Hepatocyte (in vitro differentiated cells): Measurements from ENCODE around the gene SYNJ2. TPM values are rescaled to one million over a fixed set of nuclear protein-coding genes. Genes with fewer than 3 reads are reported as not detected.

ENCODE experiments used
- DNase-seq: peaks from one replicate; pipeline ENCODE4 v3.0.0-alpha.2; 2016; ENCODE audit warnings: low spot score
- H2AFZ ChIP-seq: fragments of 200-600 bp; sonication (generic); 2 replicates; pipeline ENCODE4 v1.6.0; 2016; ENCODE audit warnings: antibody characterized with exemption, mild to moderate bottlenecking
- H3K27ac ChIP-seq: fragments of 200-600 bp; sonication (generic); 2 replicates; pipeline ENCODE4 v1.5.1; 2016; ENCODE audit warnings: mild to moderate bottlenecking
- H3K27me3 ChIP-seq: fragments of 200-600 bp; sonication (generic); 2 replicates; pipeline ENCODE4 v1.6.1; 2016
- H3K36me3 ChIP-seq: fragments of 200-600 bp; sonication (generic); replicated peaks from 2 replicates; pipeline ENCODE4 v1.5.1; 2016; ENCODE audit warnings: low read depth; ENCODE audit not compliant: insufficient read depth
- H3K4me1 ChIP-seq: fragments of 200-600 bp; sonication (generic); 2 replicates; pipeline ENCODE4 v1.5.1; 2016; ENCODE audit warnings: mild to moderate bottlenecking, moderate library complexity; ENCODE audit not compliant: insufficient read depth
- H3K4me2 ChIP-seq: fragments of 200-600 bp; sonication (generic); 2 replicates; pipeline ENCODE4 v1.6.0; 2016
- H3K4me3 ChIP-seq: fragments of 200-600 bp; sonication (generic); 2 replicates; pipeline ENCODE4 v1.5.1; 2016; ENCODE audit warnings: mild to moderate bottlenecking
- H3K79me2 ChIP-seq: fragments of 200-600 bp; sonication (generic); 2 replicates; pipeline ENCODE4 v1.6.0; 2017; ENCODE audit warnings: mild to moderate bottlenecking
- H3K9me2 ChIP-seq: fragments of 200-600 bp; sonication (generic); replicated peaks from 2 replicates; pipeline ENCODE4 v1.6.0; 2017; ENCODE audit warnings: mild to moderate bottlenecking; ENCODE audit not compliant: insufficient read depth
- H3K9me3 ChIP-seq: fragments of 200-600 bp; sonication (generic); 2 replicates; pipeline ENCODE4 v1.5.1; 2016; ENCODE audit warnings: low read depth, mild to moderate bottlenecking
- H4K20me1 ChIP-seq: fragments of 200-600 bp; sonication (generic); 2 replicates; pipeline ENCODE4 v1.6.0; 2016; ENCODE audit warnings: mild to moderate bottlenecking; ENCODE audit not compliant: insufficient read depth, poor library complexity, severe bottlenecking
- CTCF ChIP-seq: fragments of 200-600 bp; sonication (generic); IDR thresholded peaks from 2 replicates; pipeline ENCODE4 v1.5.1; 2016; ENCODE audit warnings: antibody characterized with exemption, mild to moderate bottlenecking; ENCODE audit not compliant: poor library complexity
- EZH2 ChIP-seq: fragments of 200-600 bp; sonication (generic); IDR thresholded peaks from 2 replicates; pipeline ENCODE4 v1.6.1; 2016; ENCODE audit warnings: antibody characterized with exemption, mild to moderate bottlenecking, borderline replicate concordance
- EZH2phosphoT487 ChIP-seq: fragments of 200-600 bp; sonication (generic); IDR thresholded peaks from one replicate; pipeline ENCODE4 v1.6.1; 2018; ENCODE audit warnings: antibody characterized with exemption, mild to moderate bottlenecking, low read depth, moderate library complexity; ENCODE audit not compliant: unreplicated experiment, severe bottlenecking
- WGBS: methylation state at CpG from one replicate; pipeline ENCODE4 v1.1.6; 2016; ENCODE audit warnings: low lambda C conversion rate; ENCODE audit errors: missing lambda C conversion rate; 5-methylcytosine and 5-hydroxymethylcytosine counted together
- polyA plus RNA-seq: library from polyadenylated mRNA; unstranded; fragments of >200 nt; fragmentation: Nextera tagmentation; extraction: Ambion mirVana; gene quantifications from 2 replicates; pipeline ENCODE4 v1.2.1, GENCODE V29; 2016
- total RNA-seq: library from RNA; depleted of rRNA; stranded (reverse); fragments of >200 nt; gene quantifications from 2 replicates; pipeline ENCODE4 v1.2.3, GENCODE V29; 2014

The SYNJ2 gene
- total and polyA plus RNA-seq, 2 experiments from 2014 or later: 15.4 to 21.4 TPM

- H3K4me3 ChIP-seq: no peak overlapping the region
- WGBS: 83% methylated on average over 16 of the region's 16 CpGs
- H4K20me1 ChIP-seq: no peaks in the 10 kb centered on the region
Measured at GRCh38 chr6:157978021-157978783, 3.5 kb upstream of the SYNJ2 start.

DNA sequence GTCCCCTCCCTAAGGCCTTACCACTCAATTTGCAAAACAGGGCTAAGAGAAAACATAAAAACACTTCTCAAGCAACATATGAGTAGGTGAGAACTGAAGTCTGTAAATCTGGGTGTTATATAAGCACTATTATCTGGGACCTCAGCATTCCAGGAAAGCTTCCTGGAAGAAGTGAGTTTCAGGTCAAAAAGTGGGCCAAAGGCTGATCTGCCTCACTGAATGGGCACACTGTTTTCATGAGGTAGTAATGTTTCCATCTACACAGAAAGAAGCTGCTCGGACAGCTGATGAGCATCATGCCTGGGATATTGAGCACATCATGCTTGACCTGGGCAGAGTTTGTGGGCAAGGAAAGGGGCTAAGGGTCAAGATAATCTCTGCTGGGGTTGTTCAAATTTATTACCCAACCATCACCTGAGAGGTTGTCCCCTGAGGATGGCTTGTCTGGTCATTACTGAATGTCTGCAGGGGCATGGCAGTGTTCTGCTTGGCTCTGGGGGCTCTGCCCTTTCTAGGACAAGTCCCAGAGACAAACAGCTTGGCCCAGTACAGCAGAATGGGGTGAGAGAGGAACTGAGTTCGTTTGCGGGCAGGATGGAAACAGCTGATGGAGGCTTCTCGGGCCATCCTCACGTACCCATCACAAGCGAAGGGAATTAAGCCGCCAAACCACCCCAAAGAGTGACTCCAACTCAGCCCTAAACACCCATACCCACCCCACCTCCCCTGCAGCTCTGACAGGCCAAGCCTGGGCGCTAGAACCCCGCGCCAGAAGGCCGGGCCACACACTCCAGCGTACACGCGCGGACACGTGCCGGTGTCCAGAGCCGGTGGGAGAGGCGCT is 1.2 kb upstream of the SYNJ2 start:
- Histone ChIP-seq H2AFZ (no peak overlapping the region), H3K4me2 (peak overlapping the region; percentile 88), H3K9me2 (no peaks in the 10 kb centered on the region), H3K27ac (peak overlapping the region; percentile 90), H3K9me3 (no peaks in the 10 kb centered on the region), H3K27me3 (no peaks in the 10 kb centered on the region), H4K20me1 (no peaks in the 10 kb centered on the region), H3K79me2 (peaks cover 29% of the 10 kb centered on the region), H3K4me1 (peaks cover 19% of the 10 kb centered on the region), H3K36me3 (no peaks in the 10 kb centered on the region), H3K4me3 (no peak overlapping the region)
- WGBS: 84% methylated on average over 19 of the region's 19 CpGs
- DNase-seq: no peak
- TF ChIP-seq EZH2 (no peak), CTCF (no peak), EZH2phosphoT487 (no peak)

More at GRCh38 chr6:157978021-157978783, 3.5 kb upstream of the SYNJ2 start:
- no peak overlapping the region for H2AFZ ChIP-seq
- H3K79me2 ChIP-seq: peaks cover 10% of the 10 kb centered on the region
- no peaks in the 10 kb centered on the region for H3K9me3 ChIP-seq
- no peak overlapping the region for H3K27ac ChIP-seq
- no peak overlapping the region for H3K4me2 ChIP-seq
- H3K36me3 ChIP-seq: no peaks in the 10 kb centered on the region
- no peak for DNase-seq
- peaks cover 2% of the 10 kb centered on the region for H3K4me1 ChIP-seq
- no peaks in the 10 kb centered on the region for H3K9me2 ChIP-seq
- TF ChIP-seq EZH2 (no peak), EZH2phosphoT487 (no peak), CTCF (no peak)
- H3K27me3 ChIP-seq: no peaks in the 10 kb centered on the region

GRCh38 chr6:157981132-157981394 is 600 bp upstream of the SYNJ2 start:
- Histone ChIP-seq H3K36me3 (no peaks in the 10 kb centered on the region), H4K20me1 (no peaks in the 10 kb centered on the region), H3K4me3 (peak overlapping the region; percentile 92), H3K79me2 (peaks cover 29% of the 10 kb centered on the region), H3K27me3 (no peaks in the 10 kb centered on the region), H3K4me1 (peaks cover 23% of the 10 kb centered on the region), H3K9me2 (no peaks in the 10 kb centered on the region), H3K9me3 (no peaks in the 10 kb centered on the region), H3K4me2 (peak overlapping the region; percentile 88), H2AFZ (peak overlapping the region; percentile 84), H3K27ac (peak overlapping the region; percentile 90)
- TF ChIP-seq EZH2phosphoT487 (no peak), CTCF (no peak), EZH2 (no peak)
- WGBS: 24% methylated on average over 24 of the region's 24 CpGs
- DNase-seq: no peak
